Glutamatergic neuron (in vitro differentiated cells): ENCODE measurements around the gene CAMTA1. TPM values are rescaled to one million over a fixed set of nuclear protein-coding genes. Genes with fewer than 3 reads are reported as not detected.

ENCODE experiments used
- DNase-seq: peaks from one replicate; pipeline ENCODE4 v3.0.0; 2022
- H3K27ac Mint-ChIP-seq: one replicate; pipeline ENCODE4 v1.8.0; 2020; ENCODE audit warnings: mild to moderate bottlenecking, mixed read lengths, inconsistent platforms; ENCODE audit not compliant: unreplicated experiment
- H3K27me3 Mint-ChIP-seq: one replicate; pipeline ENCODE4 v1.8.0; 2020; ENCODE audit warnings: mild to moderate bottlenecking, moderate library complexity, mixed read lengths, inconsistent platforms; ENCODE audit not compliant: unreplicated experiment
- H3K36me3 Mint-ChIP-seq: one replicate; pipeline ENCODE4 v1.8.0; 2020; ENCODE audit warnings: mild to moderate bottlenecking, mixed read lengths, inconsistent platforms; ENCODE audit not compliant: unreplicated experiment
- H3K4me1 Mint-ChIP-seq: one replicate; pipeline ENCODE4 v1.8.0; 2020; ENCODE audit warnings: mild to moderate bottlenecking, low read depth, mixed read lengths, inconsistent platforms; ENCODE audit not compliant: unreplicated experiment
- H3K4me3 Mint-ChIP-seq: one replicate; pipeline ENCODE4 v1.8.0; 2020; ENCODE audit warnings: mild to moderate bottlenecking, mixed read lengths, inconsistent platforms; ENCODE audit not compliant: unreplicated experiment
- H3K9me3 Mint-ChIP-seq: one replicate; pipeline ENCODE4 v1.8.0; 2020; ENCODE audit warnings: mild to moderate bottlenecking, moderate library complexity, mixed read lengths, inconsistent platforms; ENCODE audit not compliant: unreplicated experiment
- total RNA-seq: library from RNA; stranded (reverse); fragmentation: NEBNext Ultra II Directional; extraction: Animal tissue kit (Norgen Biotek cat#: 25700); gene quantifications from one replicate; pipeline ENCODE4 v1.2.1, GENCODE V29; 2021; ENCODE audit not compliant: unreplicated experiment
- TF ChIP-seq, protein P1 (sequence below): fragments of 200-600 bp; sonication (generic); IDR thresholded peaks from one replicate; pipeline ENCODE4 v1.5.0; 2021; ENCODE audit not compliant: partially characterized antibody, unreplicated experiment

The CAMTA1 gene
- total RNA-seq, 1 donor from 2014 or later = 77.2 TPM

DNA sequence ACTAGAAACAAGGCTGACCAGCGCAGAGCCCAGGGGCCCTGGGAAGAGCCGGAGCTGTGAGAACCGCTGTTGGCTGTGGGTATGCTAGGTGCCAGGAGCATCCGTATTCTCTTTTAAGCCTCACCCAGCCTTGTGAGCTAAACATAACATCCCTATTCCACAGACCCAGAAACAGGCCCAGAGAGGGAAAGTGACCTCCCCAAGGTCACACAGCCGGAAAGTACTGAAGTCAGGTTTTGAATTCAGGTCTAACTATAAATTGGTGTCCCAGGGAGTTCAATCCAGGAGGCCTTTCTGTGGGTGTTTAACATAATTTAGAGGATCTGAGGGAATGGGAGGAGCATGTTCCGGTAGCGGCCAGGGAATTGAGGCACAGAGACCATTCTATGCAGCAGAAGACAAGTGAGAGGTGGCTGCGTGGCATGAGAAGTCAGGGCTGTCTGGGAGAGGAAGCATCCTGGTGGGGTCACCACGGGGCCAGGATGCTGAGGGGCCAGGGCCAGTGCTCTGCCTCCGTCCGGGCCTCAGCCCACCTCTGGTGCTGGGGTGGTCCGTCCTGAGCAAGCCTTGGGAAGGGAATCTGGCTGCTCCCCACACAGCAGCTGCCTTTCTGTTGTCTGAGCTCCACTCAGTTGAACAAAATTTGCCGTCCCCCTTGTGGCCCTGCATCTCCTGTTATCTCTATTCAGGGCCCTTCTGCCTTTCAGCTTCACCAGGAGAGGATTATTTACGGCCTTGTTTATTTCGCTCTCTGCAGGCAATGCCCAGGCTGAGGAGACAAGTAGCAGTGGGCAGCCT, 647.0 kb downstream of the CAMTA1 start:
- Mint-ChIP-seq H3K27me3 (peaks cover 4% of the 10 kb centered on the region), H3K27ac (no peak overlapping the region), H3K4me1 (peaks cover 1% of the 10 kb centered on the region), H3K4me3 (no peak overlapping the region), H3K9me3 (no peaks in the 10 kb centered on the region), H3K36me3 (peaks cover 8% of the 10 kb centered on the region)
- no peak for DNase-seq
- TF ChIP-seq, protein P1, sequence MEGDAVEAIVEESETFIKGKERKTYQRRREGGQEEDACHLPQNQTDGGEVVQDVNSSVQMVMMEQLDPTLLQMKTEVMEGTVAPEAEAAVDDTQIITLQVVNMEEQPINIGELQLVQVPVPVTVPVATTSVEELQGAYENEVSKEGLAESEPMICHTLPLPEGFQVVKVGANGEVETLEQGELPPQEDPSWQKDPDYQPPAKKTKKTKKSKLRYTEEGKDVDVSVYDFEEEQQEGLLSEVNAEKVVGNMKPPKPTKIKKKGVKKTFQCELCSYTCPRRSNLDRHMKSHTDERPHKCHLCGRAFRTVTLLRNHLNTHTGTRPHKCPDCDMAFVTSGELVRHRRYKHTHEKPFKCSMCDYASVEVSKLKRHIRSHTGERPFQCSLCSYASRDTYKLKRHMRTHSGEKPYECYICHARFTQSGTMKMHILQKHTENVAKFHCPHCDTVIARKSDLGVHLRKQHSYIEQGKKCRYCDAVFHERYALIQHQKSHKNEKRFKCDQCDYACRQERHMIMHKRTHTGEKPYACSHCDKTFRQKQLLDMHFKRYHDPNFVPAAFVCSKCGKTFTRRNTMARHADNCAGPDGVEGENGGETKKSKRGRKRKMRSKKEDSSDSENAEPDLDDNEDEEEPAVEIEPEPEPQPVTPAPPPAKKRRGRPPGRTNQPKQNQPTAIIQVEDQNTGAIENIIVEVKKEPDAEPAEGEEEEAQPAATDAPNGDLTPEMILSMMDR = no peak

DNA sequence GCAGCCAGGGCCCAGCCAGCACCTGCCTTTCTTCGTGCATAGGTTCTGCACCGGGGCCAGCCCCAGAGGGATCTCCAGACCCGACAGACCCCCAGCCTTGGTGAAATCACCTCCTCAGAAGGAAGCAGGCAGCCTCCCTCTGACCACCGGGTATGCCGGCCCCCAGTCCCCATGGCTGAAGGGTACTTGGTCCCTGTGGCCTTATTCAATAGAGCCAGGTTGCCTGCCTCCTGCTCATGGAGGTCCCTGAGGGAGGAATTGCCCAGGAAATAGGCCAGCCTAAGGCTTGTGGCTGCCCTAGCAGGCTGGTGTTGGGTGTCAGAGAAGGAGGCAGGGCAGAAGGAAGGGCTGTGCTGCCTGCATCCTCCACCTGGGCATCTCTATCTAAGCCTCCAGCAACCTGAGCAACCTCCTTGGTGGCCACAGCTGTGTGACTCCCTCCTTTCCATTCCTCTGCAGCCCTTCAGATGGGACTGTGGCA, 647.7 kb downstream of the CAMTA1 start:
- peaks cover 4% of the 10 kb centered on the region for H3K27me3 Mint-ChIP-seq
- H3K36me3 Mint-ChIP-seq = peaks cover 6% of the 10 kb centered on the region
- no peak overlapping the region for H3K27ac Mint-ChIP-seq
- TF ChIP-seq, protein P1 = no peak
- H3K4me1 Mint-ChIP-seq = peaks cover 1% of the 10 kb centered on the region
- no peak for DNase-seq
- H3K4me3 Mint-ChIP-seq = no peak overlapping the region
- H3K9me3 Mint-ChIP-seq = peaks cover 2% of the 10 kb centered on the region

DNA sequence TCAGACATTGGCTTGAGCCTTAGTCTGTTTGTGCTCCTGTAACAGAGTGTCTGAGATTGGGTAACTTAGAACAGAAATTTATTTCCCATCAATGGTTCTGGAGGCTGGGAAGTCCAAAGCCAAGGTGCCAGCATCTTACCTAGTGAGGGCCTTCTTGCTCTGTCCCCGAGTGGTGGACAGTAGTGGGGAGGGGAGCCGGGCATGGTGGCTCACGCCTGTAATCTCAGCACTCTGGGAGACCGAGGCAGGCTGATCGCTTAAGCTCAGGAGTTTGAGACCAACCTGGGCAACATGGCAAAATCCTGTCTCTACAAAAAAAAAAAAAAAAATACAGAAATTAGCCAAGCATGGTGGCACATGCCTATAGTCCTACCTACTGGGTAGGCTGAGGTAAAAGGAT, 649.3 kb downstream of the CAMTA1 start:
- no peaks in the 10 kb centered on the region for H3K36me3 Mint-ChIP-seq
- H3K4me1 Mint-ChIP-seq = peaks cover 1% of the 10 kb centered on the region
- TF ChIP-seq, protein P1 = no peak
- DNase-seq = no peak
- no peak overlapping the region for H3K27ac Mint-ChIP-seq
- H3K27me3 Mint-ChIP-seq = peaks cover 5% of the 10 kb centered on the region
- H3K4me3 Mint-ChIP-seq = no peak overlapping the region
- peaks cover 2% of the 10 kb centered on the region for H3K9me3 Mint-ChIP-seq

DNA sequence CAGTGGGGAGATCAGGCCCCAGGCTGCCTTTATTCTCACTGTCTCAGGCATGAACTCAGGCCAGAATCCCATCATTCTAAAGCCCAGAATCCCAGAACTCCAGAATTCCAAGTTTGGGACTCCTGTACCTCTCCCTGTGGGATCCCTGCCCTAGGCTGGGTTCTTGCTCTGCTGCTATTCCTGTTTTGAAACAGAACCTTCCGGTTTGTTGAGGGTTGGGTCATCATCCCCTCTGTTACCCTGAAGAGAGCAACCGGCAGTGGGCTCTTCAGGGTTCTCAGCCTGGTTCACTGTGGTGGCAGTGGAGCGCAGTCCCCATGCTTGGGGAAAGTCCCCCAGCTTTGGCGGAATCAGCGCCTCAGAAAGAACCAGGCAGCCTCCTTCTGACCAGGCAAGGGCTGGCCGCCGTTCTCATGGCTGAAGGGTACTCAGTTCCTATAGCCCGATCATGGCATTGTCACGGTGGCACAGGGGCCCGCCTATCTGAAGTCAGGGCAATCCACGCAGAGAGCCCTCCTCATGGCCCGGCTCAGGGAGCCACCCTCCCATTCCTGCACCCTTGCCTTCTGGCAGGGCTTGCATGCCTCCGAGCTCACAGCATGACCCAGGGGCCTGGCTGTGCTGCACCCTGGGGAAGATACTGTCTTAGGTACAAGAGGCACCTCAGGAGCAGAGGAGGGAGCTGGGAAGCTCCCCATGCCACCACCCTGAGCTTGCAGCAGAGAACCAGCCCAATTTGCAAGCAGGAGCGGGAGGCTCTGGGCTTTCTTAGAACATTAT, 650.2 kb downstream of the CAMTA1 start:
- Mint-ChIP-seq H3K4me3 (no peak overlapping the region), H3K36me3 (no peaks in the 10 kb centered on the region), H3K27ac (no peak overlapping the region), H3K4me1 (peaks cover 1% of the 10 kb centered on the region), H3K27me3 (peaks cover 5% of the 10 kb centered on the region), H3K9me3 (peaks cover 2% of the 10 kb centered on the region)
- TF ChIP-seq, protein P1 = no peak
- DNase-seq = no peak
